ENCODE results near the gene PRKCH.
A peak's percentile ranks its signal among the peaks of the same experiment; 100 is the strongest.

GRCh38 chr14:61537563-61538463 is 216.4 kb downstream of the PRKCH start:
- TF ChIP-seq, protein P1, sequence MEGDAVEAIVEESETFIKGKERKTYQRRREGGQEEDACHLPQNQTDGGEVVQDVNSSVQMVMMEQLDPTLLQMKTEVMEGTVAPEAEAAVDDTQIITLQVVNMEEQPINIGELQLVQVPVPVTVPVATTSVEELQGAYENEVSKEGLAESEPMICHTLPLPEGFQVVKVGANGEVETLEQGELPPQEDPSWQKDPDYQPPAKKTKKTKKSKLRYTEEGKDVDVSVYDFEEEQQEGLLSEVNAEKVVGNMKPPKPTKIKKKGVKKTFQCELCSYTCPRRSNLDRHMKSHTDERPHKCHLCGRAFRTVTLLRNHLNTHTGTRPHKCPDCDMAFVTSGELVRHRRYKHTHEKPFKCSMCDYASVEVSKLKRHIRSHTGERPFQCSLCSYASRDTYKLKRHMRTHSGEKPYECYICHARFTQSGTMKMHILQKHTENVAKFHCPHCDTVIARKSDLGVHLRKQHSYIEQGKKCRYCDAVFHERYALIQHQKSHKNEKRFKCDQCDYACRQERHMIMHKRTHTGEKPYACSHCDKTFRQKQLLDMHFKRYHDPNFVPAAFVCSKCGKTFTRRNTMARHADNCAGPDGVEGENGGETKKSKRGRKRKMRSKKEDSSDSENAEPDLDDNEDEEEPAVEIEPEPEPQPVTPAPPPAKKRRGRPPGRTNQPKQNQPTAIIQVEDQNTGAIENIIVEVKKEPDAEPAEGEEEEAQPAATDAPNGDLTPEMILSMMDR (IDR thresholded peaks at IDR 0.05) = no peak
- peak in 1 of 3 donors; percentile 44 for TF ChIP-seq POLR2AphosphoS5 (IDR thresholded peaks at IDR 0.05)
- TF ChIP-seq POLR2A (IDR thresholded peaks at IDR 0.05) = no peak

Measured in breast epithelium (tissue), 3 donors.